Heart left ventricle (tissue), 13 donors: ENCODE results near the gene CDH5.

Experiments used
- POLR2A ChIP-seq, 2 donors: fragments of 450-650 bp; IDR thresholded peaks; one replicate each; pipeline ENCODE4 v1.6.1; 2017; ENCODE audit warnings: antibody characterized with exemption in 2 of 2, mild to moderate bottlenecking in 2 of 2, moderate library complexity in 2 of 2
- TF ChIP-seq, protein P1 (sequence below), 12 donors: fragments of 200-600 bp; sonication (generic) in 4 of 12; IDR thresholded peaks; one replicate each; pipeline versions ENCODE4 v1.5.0 to v1.8.0; 2018 to 2022; ENCODE audit warnings: antibody characterized with exemption in 12 of 12, mild to moderate bottlenecking in 5 of 12
- donor health status: ischemic (EF 13 %, LVEDD 7.1; RV severe dilation, severe dysfunction).
- donor health status: DM: no; HTN: yes; CAD: no.
- donor health status: DM: no; HTN: no; CAD: no.
- donor health status: ischemic (EF 25% LVEDD 6.9; RV normal size, moderate dysfunction).
- donor health status: ischemic (EF 25% LVEDD 5.7; RV mildly dilated, moderate dysfunction).
- donor health status: ischemic (EF 35%, LVEDD 5.7; RV mildly dilated, moderate dysfunction).
- donor health status: nonischemic (EF 11% LVEDD 7.7; RV severe dilation, severe dysfunction).
- donor health status: DM: yes; HTN: yes; CAD: no.
- donor health status: PGD.
- donor health status: ischemic (EF 29% LVEDD 5.4; RV normal size, mild dysfunction).
- donor health status: nonischemic (EF 23%, LVEDD 6.1; RV moderate dilation, normal function).

DNA sequence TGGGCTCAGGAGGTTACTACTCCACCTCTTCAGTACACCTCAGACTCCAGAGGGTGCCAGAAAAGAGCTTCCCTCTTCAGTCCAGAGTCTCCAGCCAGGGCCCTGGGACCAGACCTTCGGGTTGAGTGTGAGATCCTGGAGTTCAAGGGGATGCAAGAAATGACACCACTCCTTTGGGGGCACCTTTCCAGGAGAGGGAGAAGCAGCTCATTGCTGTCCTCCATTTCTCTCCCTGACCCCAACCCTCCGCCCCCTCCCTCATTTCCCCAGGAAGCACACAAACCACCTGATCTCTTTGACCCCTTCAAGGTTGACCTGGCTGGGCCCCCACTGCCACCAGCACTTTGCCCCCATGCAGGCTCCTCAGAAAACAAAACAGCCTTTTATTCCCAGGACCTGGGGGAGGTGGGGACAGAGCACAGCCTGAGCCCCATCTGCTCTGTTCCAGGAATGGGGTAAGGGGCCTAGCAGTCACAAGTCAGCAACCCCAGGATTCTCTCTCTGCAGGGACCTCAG, 21.4 kb downstream of the CDH5 start:
- TF ChIP-seq, protein P1, sequence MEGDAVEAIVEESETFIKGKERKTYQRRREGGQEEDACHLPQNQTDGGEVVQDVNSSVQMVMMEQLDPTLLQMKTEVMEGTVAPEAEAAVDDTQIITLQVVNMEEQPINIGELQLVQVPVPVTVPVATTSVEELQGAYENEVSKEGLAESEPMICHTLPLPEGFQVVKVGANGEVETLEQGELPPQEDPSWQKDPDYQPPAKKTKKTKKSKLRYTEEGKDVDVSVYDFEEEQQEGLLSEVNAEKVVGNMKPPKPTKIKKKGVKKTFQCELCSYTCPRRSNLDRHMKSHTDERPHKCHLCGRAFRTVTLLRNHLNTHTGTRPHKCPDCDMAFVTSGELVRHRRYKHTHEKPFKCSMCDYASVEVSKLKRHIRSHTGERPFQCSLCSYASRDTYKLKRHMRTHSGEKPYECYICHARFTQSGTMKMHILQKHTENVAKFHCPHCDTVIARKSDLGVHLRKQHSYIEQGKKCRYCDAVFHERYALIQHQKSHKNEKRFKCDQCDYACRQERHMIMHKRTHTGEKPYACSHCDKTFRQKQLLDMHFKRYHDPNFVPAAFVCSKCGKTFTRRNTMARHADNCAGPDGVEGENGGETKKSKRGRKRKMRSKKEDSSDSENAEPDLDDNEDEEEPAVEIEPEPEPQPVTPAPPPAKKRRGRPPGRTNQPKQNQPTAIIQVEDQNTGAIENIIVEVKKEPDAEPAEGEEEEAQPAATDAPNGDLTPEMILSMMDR (IDR thresholded peaks at IDR 0.05) = no peak
- no peak for TF ChIP-seq POLR2A (IDR thresholded peaks at IDR 0.05)
